GM12875 (cell line): ENCODE results near the gene PAQR9.
A peak's percentile ranks its signal among the peaks of the same experiment; 100 is the strongest.

Experiments
- H3K4me3 ChIP-seq: one replicate; pipeline ENCODE4 v1.5.1; 2011; ENCODE audit warnings: low read depth, low read length, control low read depth
- CTCF ChIP-seq: IDR thresholded peaks from 2 replicates; pipeline ENCODE4 v1.5.1; 2011; ENCODE audit warnings: low read depth, mild to moderate bottlenecking, control low read depth, inconsistent platforms, low read length, moderate library complexity, borderline replicate concordance; ENCODE audit not compliant: insufficient read depth

Gene PAQR9

GRCh38 chr3:142982038-142982773, 18.7 kb upstream of the PAQR9 start:
- H3K4me3 ChIP-seq: no peak overlapping the region
- TF ChIP-seq CTCF: no peak

GRCh38 chr3:142981108-142981507, 17.6 kb upstream of the PAQR9 start:
- no peak for TF ChIP-seq CTCF
- H3K4me3 ChIP-seq: no peak overlapping the region

GRCh38 chr3:142977399-142977728, 13.9 kb upstream of the PAQR9 start:
- no peak for TF ChIP-seq CTCF
- no peak overlapping the region for H3K4me3 ChIP-seq

- TF ChIP-seq CTCF: no peak
- no peak overlapping the region for H3K4me3 ChIP-seq
Measured at GRCh38 chr3:142976621-142977398, 13.3 kb upstream of the PAQR9 start.

GRCh38 chr3:142975316-142975995, 12.0 kb upstream of the PAQR9 start:
- H3K4me3 ChIP-seq: no peak overlapping the region
- TF ChIP-seq CTCF: peak; percentile 20; the same call in 1 of the 2 replicates

- TF ChIP-seq CTCF: no peak
- no peak overlapping the region for H3K4me3 ChIP-seq
Measured at GRCh38 chr3:142973217-142974009, 9.9 kb upstream of the PAQR9 start.
